GM21447 (cell line): ENCODE data around the gene NIPSNAP3A.

ENCODE experiments used
- ATAC-seq: cut with Tn5 transposase; IDR thresholded peaks from one replicate; pipeline ENCODE4 v1.9.1; 2021; ENCODE audit not compliant: unreplicated experiment

The NIPSNAP3A gene

DNA sequence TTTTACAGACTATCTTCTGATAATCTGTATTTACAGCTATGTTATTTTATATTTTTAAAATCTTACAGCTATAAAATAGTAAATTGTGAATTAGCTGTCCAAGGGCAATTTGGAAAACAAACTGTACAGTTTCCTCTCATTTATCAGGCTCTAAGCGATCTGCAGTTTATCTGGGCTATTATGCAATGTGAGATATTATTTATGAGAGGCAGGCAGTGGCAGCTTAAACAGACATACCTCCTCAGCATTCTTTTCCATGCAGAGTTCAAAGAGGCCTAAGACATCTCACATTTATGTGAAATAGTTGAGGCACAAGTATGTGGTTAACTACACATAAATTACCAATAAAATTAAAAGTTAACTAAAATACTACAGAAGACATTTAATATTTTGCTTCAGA, 26.6 kb downstream of the NIPSNAP3A start:
- no peak for ATAC-seq

DNA sequence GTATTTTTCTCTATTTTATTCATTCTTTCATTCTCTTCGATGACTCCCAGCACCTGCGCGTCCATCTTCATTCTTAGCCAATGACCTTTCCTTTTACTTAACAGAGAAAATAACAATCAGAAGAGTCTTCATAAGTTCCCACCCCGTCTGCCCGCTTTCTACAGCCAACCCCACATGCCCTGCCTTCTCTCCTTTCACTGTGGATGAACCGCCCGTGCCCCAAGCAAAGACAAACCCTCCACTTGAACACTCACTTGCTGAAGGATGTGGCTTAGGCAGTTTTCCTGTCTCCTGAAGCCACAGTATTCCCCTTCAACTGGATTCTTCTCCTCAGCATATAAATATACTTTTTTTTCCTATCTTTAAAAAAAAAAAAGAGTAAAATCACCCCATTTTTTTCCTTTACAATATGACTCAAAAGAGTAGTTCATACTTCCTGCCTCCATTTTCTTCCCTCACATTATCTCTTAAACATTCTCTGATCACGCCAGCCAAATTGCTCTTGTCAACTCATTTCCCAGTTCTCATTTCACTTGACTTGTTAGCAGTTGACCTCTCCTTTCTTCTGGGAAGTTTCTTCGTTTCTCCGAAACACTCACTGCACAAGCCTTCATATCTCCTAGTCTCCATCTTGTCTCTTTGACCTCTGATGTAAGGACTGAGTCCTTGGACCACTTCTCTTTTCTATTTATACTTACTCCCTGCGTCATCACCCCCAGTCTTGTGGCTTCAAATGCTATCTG, 27.5 kb downstream of the NIPSNAP3A start:
- peak; percentile 83 for ATAC-seq

DNA sequence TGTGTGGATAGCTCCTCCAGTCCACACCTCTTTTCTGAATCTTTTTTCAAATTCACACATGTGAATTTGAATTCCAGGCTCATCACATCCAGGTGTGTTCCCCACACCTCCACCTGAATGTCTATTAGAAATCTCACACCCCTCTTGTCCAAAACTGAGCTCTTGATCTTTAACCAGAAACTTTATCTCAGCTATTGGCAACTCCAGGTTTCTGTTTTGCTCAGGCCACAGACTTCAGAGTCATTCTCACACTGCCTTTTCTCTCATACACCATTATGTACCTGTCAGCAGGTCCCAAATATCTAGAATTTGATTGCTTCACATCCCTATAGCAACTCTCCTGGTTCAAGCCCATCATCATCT, 28.1 kb downstream of the NIPSNAP3A start:
- peak; percentile 70 for ATAC-seq

DNA sequence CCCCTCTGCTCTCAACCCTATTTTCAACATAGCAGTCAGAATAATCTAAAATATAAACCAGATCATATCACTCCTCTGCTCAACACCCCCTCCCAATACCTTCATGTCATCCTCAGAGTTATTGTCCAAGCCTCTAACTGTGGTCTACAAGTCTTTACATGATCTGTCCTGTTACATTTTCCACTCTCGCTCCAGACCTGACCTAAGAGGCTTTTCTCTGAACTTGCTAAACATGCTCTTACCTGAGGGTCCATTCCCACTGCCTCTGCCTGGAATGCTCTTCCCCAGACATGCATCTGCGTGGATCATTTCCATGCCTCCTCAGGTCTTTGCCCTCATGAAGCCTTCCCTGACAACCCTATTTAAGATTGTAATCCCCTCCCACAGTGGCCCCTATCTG, 28.5 kb downstream of the NIPSNAP3A start:
- ATAC-seq = no peak

DNA sequence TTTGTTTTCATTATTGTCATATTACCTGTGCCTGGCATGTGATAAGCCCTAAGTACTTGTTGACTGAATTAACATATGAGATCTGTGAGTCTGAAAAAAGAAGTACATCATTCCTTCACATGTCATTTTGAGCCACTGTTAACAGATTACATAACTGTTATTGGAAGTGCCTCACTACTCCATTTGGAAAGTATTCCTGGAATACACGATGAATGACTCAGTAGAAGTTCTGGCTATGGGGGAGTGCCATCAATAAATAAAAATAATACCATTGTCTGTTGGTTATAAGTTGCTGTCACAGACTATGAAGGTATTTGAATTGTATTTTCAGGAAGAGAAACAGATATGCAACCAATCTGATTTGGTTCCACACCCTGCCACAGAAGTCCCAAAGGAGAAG, 29.3 kb downstream of the NIPSNAP3A start:
- no peak for ATAC-seq

DNA sequence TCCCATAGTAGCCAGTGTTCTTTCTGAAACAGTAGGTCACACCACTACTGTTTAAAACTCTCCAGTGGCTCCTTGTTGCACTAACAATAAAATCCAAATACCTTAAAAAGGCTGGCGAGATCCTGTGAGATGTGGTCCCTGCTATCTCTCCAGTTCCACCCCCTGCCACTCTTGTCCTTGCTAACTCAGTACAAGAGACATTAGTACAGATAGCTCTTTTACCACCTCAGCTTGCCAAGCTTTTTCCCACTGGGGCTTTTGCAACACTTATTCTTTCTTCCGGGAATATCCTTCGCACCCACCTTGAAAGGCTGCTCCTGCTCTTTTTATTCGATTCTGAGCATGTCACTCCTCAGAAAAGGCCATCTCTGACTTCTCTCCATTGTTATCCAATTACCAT, 31.3 kb downstream of the NIPSNAP3A start:
- no peak for ATAC-seq

DNA sequence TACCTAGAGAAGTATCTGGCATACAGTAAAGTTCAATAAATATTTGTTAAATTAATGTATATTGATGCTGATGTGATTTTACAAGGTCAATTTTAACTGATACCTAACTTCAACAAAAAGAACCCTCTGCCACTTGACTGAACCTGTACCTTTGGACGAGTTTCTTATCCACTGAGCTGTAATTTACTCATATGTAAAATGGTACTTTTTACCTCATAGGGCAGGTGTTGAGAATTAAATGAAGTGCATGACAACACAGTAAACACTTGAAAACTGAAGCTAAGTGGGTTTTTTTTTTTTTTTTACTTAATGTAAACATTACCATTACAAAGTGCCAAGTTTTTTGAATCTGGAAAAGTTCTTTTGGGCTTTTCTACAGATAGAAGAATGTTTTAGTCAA, 31.9 kb downstream of the NIPSNAP3A start:
- ATAC-seq = no peak

DNA sequence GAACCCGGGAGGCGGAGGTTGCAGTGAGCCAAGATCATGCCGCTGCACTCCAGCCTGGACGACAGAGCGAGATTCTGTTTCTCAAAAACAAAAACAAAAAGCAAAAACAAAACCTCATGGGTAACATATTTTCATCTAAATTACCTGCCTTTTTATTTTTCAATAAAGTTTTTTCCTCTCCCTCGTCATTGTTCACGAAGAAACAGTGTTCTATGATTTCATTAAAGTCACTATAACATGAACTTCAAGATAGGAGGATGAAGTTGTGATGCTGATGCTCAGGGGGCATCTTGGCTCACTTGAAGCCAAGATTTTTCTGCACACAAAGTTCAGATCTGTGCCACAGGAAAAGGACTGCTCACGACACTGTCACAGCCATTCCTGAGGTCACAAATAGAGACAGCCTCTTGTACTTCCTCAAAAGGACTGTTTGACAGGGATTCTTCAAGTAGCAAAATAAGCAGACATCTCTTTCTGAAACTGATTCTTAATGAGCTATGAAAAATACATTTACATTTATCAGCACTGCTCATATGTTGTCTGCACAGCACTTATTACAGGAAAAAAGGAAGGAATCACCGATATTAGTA, 32.6 kb downstream of the NIPSNAP3A start:
- no peak for ATAC-seq

DNA sequence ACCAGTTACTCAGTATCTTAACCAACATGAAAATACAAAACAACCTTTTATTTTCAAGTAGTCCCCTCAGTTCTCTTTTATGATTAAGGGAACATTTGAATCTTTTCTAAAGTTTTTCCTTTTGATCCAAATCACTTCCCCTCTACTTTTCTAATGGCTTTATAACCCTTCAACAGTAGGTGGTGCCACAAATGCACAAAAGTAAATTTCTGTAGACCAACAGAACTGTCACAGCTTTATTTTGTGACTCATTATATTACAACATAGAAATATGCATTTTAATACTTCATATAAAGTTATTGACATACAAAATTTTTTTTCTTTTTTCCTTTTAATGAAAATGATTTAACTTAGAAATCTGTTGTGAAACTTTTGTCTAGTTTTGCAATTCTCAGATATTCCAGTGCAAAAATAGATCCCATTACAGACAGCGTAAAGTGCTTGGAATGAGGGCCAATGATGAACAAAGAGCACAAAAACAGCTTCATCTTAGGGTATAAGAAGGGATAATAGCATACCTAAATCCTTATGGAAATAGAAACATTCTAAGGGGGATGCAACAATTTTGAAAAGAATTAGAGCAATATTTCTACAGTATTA, 33.4 kb downstream of the NIPSNAP3A start:
- ATAC-seq = no peak

DNA sequence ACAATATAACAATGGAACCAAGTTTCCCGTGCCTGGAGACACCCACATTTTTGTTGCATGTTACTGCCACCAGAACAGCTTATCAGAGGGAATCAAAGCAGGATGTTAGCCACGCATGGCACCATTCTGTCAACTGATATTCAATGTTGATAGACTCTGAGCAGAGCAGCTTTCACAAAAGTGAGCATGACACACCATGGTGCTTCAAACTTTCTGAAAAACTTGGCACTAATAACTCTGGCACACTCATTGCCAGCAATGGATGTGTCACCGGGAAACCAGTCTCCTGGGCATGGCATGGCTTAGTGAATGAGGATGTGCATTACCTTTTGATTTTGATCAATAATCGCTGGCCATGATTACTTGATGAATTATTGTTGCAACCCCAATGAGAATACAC, 36.1 kb downstream of the NIPSNAP3A start:
- ATAC-seq = no peak

DNA sequence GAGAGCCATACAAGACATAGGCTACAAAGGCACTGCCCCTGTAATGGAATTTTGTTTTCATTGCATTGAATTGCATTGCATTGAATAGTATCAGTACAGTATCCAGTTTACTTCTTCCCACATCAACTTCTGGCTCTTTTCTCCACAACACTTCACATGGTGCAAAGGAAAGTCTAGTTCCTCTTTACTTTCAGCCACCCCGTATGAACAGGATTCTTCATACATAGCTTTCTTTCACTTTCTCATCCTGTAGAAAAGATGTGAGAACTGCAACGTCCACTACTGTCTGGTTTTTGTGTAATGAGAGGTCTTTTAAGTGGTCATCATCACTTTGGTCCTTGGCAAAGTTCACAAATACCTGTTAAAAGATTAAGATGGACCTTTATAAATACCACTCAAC, 36.6 kb downstream of the NIPSNAP3A start:
- ATAC-seq = peak; percentile 91

DNA sequence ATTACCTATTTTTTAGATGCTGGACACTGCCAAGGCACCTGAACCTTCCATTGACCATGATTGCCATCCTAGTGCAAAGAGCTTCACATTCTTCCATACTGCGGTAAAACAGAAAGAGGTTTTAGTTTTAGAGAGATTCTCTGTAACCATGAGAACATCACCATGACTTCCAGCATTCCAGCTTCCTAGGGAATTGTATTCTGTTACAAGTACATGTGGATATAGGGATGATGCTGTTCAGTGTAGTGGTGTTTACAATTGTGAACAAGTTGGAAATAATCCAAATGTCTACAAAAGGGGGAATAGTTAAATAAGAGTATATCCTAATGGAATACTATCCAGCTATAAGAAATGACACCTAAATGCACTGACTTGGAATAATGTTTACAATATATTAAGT, 38.8 kb downstream of the NIPSNAP3A start:
- no peak for ATAC-seq

DNA sequence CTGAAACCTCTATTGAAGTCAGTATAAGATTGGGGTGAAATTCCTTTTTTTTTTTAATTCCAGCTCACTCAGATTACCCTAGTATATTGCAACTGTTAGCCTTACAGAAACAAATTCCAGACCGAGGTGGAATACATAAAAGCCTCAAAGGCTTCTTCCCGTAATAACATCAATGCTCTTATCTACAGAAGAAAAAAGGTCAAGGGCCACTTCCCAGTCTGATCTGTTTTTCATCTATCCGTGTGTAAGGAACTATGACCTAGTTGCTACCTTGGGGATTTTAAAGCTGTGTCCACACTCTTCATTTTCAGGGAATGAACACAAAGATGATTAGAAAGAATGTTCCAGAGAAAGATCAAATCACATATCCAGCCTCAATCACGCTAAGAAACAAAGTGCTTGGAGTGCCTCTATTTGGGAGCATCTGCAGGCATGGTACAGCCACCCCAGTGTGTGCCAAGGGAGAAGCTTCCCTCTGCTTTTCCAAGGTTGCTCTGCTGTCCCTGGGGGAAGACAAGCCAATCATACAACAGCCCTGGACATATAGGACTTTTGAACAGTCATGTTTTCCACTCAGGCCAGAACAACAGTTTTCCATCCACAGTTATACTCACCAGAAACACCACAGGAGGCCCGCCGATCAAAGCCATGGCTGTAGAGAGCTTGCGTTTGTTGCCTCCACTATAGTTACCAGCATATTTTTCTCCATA, 40.0 kb downstream of the NIPSNAP3A start:
- no peak for ATAC-seq

DNA sequence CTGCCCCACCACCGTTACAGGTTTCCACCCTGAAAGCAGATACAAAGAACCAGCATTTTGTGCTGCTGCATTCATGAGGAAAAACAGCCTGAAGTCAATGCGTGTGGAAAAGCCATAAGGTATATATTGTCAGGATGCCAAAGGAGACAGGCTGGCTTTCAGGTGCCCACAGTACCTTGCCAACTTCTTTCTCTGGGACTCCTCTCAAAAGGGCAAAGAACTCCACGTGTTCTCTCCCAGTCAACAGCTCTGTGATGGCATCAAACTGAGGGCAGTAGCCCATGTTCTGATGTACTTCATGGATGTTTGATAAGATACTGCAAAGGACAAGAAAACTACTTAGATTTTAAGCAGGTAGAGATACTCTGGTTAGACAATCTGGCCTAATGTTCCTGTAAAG, 40.8 kb downstream of the NIPSNAP3A start:
- ATAC-seq = no peak

DNA sequence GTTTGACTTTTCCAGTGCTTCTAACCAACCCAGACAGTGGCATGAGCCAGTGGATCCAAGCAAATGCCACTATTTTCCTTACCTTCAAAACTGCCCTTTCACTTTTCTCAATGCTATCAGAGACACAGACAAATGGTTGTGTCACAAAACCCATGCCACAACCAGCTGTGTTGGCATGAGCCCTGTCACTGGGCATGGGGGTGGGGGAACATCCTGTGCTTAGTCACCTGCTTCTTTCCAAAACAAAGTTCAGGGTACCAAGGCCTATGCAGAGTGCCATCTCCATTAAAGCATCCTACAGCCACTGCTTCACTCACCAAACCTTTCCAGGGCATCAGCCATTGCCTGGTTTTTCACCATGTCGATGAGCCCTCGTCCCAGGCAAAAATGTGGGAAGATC, 46.6 kb downstream of the NIPSNAP3A start:
- ATAC-seq = no peak

DNA sequence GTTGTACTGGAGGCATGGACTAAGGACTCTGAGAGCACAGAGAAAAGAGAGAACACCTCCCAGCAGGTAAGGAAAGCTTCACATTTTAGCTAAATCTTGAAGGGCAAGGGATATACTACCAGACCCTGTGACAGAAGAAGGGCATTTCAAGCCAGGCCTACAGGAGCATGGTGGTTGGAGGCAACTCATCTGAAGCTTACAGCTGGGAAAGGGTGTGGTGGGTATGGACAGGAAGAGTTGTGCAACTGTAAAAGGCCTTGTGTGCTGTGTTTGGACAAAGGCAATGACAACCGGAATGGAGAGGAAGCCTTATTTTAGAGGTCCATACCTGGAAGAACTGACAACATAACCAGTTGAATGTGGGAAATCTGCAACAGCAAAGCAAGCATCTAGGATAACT, 47.6 kb downstream of the NIPSNAP3A start:
- no peak for ATAC-seq

DNA sequence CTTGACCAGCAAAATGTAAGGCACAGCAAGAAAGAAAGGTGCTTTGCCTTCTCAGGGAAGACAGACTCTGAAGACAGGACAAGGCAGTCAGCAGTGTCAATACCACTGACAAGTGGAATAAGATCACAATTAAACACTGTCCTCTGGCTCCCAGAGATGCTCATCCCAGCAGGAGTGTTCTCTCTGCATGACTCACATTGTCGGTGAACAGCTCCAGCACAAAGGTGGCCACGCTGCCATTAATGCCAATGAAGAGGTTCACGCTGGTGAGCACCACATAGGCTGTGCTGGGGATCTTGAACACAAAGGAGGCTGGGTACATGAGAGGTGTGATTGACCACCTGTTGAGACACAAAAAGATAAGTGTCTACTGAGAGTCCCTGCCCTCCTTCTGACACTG, 48.4 kb downstream of the NIPSNAP3A start:
- ATAC-seq = no peak

DNA sequence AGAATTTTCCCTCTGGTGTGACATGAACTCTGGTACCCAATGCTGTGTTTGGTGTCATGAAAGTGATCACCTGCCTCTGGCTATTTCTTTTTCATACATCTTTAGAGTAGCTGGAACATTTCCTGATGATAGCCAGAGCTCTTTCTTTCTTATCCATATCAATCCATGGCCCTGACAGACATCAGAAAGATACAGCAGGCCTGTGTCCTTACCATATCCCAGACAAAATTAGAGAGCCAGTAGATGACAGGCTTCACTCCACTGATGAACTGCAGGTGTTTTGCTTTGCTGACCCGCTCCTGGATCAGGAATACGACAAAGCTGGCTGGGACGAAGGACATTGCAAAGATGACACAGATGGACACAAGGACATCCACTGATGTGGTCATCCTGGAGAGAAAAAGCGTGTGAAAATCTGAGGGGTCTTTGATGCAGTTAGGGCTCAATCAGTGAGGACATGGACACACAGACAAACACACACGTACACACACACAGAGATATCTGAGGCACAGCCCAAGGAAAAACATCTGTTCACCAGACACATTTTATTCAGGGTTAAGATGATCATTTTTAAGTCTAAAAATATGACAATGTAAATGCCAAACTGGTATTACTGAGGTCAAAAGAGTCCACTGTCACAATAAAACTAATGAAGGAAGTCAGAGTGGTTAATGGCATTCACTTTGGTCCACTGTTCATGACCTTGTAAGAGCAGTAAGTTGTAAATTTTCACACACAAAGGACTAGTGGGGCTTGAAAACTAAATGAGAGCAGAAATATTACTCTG, 50.9 kb downstream of the NIPSNAP3A start:
- no peak for ATAC-seq

DNA sequence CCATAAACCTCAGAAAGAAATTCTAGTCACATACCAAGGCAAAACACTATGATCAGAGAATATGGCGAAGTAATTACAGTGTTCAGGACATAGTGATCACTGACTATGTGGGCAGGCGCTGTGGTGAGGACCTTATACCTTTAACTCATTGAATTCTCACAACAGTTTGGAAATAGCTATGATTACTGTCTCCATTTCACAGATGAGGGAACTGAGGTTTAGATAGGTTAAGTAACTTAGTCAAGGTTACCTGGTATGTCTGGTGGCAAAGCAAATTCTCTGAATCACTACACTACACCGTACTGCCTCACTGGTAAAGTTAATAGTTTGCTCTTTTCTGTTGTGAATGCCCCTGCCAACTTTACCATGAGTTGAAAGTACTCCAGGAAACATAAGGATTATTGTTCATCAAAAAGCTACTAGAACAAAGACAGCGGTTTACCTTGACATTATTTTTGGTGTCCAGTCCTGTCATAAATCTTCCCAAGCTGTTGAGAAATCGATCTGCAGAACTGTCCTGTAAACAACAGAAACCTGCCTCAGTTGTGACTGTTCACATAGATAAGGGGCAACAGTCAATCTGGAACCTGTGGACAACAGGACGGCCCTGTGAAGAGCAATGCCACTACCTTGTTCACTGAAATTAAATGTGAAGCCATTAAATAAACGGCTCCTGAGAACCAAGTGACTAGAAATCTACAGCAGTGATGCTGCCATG, 52.7 kb downstream of the NIPSNAP3A start:
- ATAC-seq = no peak

DNA sequence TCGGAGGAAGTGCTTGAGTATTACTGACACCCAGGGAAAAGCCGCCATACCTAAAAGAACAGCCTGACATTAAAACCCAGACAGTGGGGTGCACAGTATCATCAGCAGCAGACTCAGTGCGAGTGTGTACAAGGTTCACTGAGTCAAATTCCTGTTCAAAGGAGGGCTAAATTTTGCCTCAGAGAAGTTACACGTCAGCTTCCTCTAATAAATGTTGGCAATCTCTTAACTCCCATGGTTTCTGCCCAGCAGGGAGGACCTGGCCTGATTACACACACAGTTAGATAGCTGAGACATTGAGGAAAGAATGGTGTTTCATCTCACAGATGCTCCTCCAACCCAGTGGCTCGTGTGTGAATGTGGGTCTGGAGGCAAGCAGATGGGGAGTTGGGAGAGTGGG, 54.6 kb downstream of the NIPSNAP3A start:
- ATAC-seq = no peak

DNA sequence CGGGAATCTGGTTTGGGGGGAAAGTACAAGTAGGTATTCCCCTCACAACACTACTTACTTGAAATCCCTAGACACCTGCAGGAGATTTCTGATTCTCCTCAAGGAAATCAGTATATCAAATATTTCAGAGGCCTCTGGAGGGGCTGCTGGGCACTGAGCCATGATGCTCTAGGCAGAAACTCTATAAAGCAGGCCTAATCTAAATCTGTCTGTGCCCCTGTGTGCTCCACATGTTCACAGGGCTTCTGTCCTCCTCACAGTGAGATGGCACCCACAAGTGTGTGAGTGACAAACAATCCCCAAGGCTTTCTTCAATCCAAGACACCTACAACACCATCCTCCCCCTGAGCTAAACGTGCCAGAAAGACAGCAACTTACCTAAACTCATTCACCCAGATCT, 55.4 kb downstream of the NIPSNAP3A start:
- no peak for ATAC-seq
